CD4-positive, alpha-beta T cell treated with Interleukin-10 for 1 hour (primary cell): ENCODE results near the gene SCG2.

Experiments used
- DNase-seq: peaks from one replicate; pipeline ENCODE4 v3.0.0-alpha.2; 2020

The SCG2 gene

DNA sequence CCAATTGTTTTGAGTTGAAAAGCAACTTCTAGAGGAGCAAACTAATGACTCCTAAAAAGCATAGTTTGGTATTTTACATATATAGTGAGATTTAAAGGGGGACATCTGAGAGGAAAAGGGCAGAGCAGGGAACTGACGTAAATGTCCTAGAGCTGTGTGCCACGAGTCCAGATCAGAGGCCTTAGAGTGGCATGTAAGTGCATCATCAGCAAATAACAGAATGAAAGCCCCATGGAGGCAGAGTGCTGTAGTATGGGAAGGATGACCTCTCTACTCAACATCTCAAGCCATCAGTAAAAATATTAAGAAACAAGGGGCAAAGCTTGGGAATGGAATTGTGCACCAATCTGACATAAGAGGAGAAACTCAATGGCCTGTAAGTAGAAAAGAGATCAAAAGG lies 31.4 kb downstream of the SCG2 start:
- no peak for DNase-seq

DNA sequence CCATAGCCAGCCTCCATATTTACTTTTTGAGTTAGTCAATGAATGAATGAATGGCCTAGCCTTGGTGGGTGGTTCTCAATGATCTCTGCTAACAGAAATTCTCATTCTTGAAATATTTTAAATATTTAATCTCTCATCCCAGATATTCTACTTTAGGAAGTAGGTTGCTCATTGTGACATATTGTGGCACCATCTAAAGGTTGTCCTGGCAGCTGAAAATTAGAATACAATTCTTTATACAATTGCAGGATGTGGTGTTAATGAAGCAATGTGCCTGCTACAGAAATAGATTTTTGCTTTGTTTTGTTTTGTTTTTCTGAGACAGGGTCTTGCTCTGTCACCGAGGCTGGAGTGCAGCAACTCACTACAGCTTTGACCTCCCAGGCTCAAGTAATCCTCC lies 35.8 kb downstream of the SCG2 start:
- DNase-seq, result no peak

DNA sequence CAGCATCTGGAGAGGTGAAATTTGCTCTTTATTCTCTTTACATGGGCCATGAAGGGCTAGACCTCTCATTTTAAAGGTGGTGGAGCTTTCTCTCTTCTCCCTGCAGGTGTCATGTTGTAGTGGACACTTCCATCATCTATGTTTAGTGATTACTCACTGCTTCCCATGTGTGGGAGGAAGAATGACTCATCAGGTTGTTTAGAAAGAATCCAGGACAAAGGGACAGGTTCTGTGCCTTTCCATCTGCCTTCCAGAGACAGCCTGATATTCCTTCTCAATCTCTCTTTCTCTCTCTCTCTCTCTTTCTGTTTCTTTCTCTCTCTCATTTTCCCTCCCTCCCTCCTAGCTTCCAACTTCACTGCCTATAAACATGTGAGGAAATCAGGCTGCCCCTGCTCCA lies 38.7 kb downstream of the SCG2 start:
- DNase-seq, result no peak

DNA sequence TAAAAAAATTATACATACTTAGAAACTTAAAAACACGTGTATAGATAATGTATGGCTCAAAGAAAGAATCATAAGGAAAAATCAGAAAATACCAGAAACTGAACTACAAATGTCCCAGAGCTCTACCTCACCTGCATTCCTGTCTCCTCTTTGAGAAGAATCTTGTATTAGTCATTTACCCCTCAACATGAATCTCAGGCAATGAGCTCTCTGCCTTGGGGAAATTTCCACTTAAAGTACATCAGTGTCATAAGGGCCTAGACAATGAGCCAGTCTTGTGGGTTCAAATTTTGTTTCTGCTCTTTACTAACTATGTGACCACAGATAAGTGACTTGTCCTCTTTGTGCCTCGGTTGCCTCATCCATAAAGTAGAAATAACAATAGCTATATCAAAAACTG lies 40.1 kb downstream of the SCG2 start:
- no peak for DNase-seq

DNA sequence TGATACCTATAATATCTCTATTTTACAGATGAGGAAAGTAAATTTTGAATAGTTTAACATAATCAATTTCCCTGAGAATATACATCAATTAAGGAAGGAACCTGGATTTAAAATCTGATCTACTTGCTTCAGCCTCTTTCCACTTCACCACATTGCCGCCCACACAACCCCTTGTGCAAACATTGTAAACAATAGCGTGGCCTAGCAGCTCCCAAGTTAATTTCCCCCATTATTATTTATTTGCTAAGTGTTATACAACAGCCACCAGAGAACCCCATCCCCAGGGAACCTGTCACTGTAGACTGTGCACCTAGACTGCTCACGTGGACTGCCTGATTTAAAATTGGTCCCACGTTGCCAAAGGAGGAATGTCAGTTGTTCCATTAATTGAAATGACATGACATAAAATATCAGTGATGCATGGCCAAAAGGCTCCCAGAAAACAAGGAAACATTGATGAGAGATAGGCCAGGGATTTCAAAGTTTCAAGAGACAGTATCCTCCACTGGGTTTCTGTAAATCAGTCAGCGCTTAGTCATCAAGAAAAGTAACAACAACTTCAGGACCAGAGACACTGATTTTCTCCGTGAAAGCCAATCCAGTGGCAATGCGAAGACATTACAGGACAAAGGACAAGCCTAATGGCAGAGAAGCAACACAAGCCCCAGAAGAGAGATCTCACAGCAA lies 41.3 kb downstream of the SCG2 start:
- DNase-seq, result no peak

DNA sequence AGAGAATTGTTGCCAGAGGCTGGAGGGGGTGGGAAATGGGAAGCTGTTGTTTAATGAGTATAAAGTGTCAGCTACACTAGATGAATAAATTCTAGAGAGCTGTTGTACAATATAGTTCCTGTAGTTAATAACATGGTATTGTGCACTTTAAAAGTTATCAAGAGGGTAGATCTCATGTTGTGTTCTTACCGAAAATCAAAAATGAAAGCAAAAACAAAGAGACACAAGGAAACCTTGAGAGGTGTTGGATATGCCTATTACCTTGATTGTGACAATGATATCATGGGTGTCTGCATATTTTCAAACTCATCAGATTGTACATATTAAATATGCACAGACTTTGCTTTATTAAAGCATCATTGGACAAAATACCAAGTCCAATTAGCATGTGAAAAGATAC lies 43.2 kb downstream of the SCG2 start:
- DNase-seq, result no peak

DNA sequence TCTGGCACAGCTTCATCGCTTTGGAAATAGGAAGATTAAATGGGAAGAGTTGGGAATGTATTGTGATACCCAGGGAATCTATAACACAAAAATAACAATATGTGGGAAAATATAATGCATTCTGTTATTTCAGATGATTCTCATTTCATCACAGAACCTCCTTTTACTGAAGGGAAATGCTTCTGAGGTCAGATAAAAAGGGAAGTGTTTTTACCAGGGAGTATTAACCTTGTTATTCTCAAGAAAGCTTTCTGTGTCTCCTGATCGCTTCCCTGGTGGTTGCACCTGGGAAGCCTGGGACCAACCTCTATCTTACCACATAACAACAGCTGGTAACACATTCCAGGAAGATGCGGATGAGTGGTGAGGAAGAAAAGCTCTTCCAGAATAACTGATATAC lies 47.2 kb downstream of the SCG2 start:
- DNase-seq, result no peak

DNA sequence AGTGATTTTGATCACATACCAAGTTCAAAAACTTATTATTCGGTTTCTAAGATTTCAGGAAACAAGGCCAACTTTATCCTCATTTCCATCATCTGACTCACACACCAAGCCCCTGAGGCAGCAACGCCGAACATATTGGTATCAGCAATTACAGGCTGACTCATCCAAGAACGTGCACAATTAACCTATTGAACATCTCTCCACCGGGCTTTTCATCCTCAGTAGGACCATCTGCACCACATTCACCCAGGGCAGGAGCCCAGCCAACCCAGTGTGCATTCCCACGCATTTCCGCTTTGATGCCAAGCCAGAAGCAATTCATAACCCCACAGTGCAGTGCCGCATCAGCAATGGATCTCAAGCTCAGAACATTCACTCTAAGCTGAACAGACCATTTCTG lies 52.9 kb downstream of the SCG2 start:
- no peak for DNase-seq

DNA sequence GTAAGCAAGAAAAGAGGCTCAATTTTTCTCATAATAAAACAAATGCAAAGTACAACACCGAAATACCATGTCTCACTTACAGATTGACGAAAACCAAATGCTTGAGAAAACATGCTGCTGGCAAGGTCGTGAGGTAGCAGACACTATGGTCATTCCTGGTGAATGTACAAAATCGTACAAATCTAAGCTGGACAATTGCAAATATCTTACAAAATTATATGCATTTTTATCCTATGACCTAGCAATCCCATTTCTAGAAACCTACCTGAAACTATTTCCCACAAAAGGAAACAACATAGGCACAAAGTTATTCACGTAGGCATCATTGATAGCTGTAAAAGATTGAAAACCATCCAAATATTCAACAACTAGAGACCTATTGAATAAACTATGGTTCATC lies 54.0 kb downstream of the SCG2 start:
- DNase-seq, result no peak
